ENCODE measurements around the gene TMEM131.
"Not testable (repeated sequence)": the region's sequence is repeated elsewhere in the genome, so short reads cannot be mapped to it uniquely, and the experiment has no call there.

The TMEM131 gene

GRCh38 chr2:97857553-97857952 lies 138.2 kb downstream of the TMEM131 start:
- H3K36me3 ChIP-seq (ENCODE audit: control insufficient read depth, insufficient read depth, low read length) = peaks cover 3% of the 10 kb centered on the region
- H3K9me3 ChIP-seq (ENCODE audit: control insufficient read depth, low read length) = no peaks in the 10 kb centered on the region
- no peaks in the 10 kb centered on the region for H3K4me1 ChIP-seq (ENCODE audit: control insufficient read depth, insufficient read depth, low read length, poor library complexity, severe bottlenecking)
- WGBS, 2 experiments (ENCODE audit: insufficient coverage in 2 of 2) = no CpG with 5 or more reads among the region's 2 CpGs
- no peak overlapping the region for H3K27ac ChIP-seq (ENCODE audit: low read depth, low read length, severe bottlenecking)
- no peak overlapping the region for H3K4me3 ChIP-seq (ENCODE audit: extremely low read depth, insufficient read depth, low read length, poor library complexity, severe bottlenecking)

- not testable (repeated sequence) for H3K4me3 ChIP-seq (ENCODE audit: extremely low read depth, insufficient read depth, low read length, poor library complexity, severe bottlenecking); H3K27ac ChIP-seq (ENCODE audit: low read depth, low read length, severe bottlenecking); H3K4me1 ChIP-seq (ENCODE audit: control insufficient read depth, insufficient read depth, low read length, poor library complexity, severe bottlenecking); H3K36me3 ChIP-seq (ENCODE audit: control insufficient read depth, insufficient read depth, low read length); H3K9me3 ChIP-seq (ENCODE audit: control insufficient read depth, low read length)
- WGBS, 2 experiments (ENCODE audit: insufficient coverage in 2 of 2) = 80 to 100% methylated on average over 1 of the region's 4 CpGs
These were observed 142.7 kb downstream of the TMEM131 start for GRCh38 chr2:97853057-97853456.

- Histone ChIP-seq H3K36me3 (ENCODE audit: control insufficient read depth, insufficient read depth, low read length) (peaks cover 3% of the 10 kb centered on the region), H3K4me3 (ENCODE audit: extremely low read depth, insufficient read depth, low read length, poor library complexity, severe bottlenecking) (no peak overlapping the region), H3K4me1 (ENCODE audit: control insufficient read depth, insufficient read depth, low read length, poor library complexity, severe bottlenecking) (peaks cover 6% of the 10 kb centered on the region), H3K9me3 (ENCODE audit: control insufficient read depth, low read length) (no peaks in the 10 kb centered on the region), H3K27ac (ENCODE audit: low read depth, low read length, severe bottlenecking) (no peak overlapping the region)
- 93 to 98% methylated on average over 5 of the region's 5 CpGs for WGBS, 2 experiments (ENCODE audit: insufficient coverage in 2 of 2)
These were observed 144.6 kb downstream of the TMEM131 start for GRCh38 chr2:97851172-97851571.

GRCh38 chr2:97849881-97850528 lies 145.7 kb downstream of the TMEM131 start:
- H3K36me3 ChIP-seq (ENCODE audit: control insufficient read depth, insufficient read depth, low read length) = peaks cover 3% of the 10 kb centered on the region
- no peak overlapping the region for H3K27ac ChIP-seq (ENCODE audit: low read depth, low read length, severe bottlenecking)
- H3K9me3 ChIP-seq (ENCODE audit: control insufficient read depth, low read length) = no peaks in the 10 kb centered on the region
- peaks cover 6% of the 10 kb centered on the region for H3K4me1 ChIP-seq (ENCODE audit: control insufficient read depth, insufficient read depth, low read length, poor library complexity, severe bottlenecking)
- WGBS, 2 experiments (ENCODE audit: insufficient coverage in 2 of 2) = 100% methylated on average over 1 of the region's 3 CpGs
- H3K4me3 ChIP-seq (ENCODE audit: extremely low read depth, insufficient read depth, low read length, poor library complexity, severe bottlenecking) = no peak overlapping the region

GRCh38 chr2:97848306-97848705 lies 147.4 kb downstream of the TMEM131 start:
- H3K27ac ChIP-seq (ENCODE audit: low read depth, low read length, severe bottlenecking) = no peak overlapping the region
- no peak overlapping the region for H3K4me3 ChIP-seq (ENCODE audit: extremely low read depth, insufficient read depth, low read length, poor library complexity, severe bottlenecking)

GRCh38 chr2:97846716-97847115 lies 149.0 kb downstream of the TMEM131 start:
- not testable (repeated sequence) for H3K27ac ChIP-seq (ENCODE audit: low read depth, low read length, severe bottlenecking); H3K36me3 ChIP-seq (ENCODE audit: control insufficient read depth, insufficient read depth, low read length); H3K4me3 ChIP-seq (ENCODE audit: extremely low read depth, insufficient read depth, low read length, poor library complexity, severe bottlenecking); H3K4me1 ChIP-seq (ENCODE audit: control insufficient read depth, insufficient read depth, low read length, poor library complexity, severe bottlenecking); H3K9me3 ChIP-seq (ENCODE audit: control insufficient read depth, low read length)
- 97 to 100% methylated on average over 4 to 5 of the region's 12 CpGs for WGBS, 2 experiments (ENCODE audit: insufficient coverage in 2 of 2)

More at GRCh38 chr2:97848306-97848705, 147.4 kb downstream of the TMEM131 start:
- Histone ChIP-seq H3K4me1 (ENCODE audit: control insufficient read depth, insufficient read depth, low read length, poor library complexity, severe bottlenecking) (peaks cover 6% of the 10 kb centered on the region), H3K36me3 (ENCODE audit: control insufficient read depth, insufficient read depth, low read length) (no peaks in the 10 kb centered on the region), H3K9me3 (ENCODE audit: control insufficient read depth, low read length) (no peaks in the 10 kb centered on the region)
- no CpG with 5 or more reads among the region's 1 CpG for WGBS, 2 experiments (ENCODE audit: insufficient coverage in 2 of 2)

- Histone ChIP-seq H3K36me3 (ENCODE audit: control insufficient read depth, insufficient read depth, low read length) (peaks cover 2% of the 10 kb centered on the region), H3K27ac (ENCODE audit: low read depth, low read length, severe bottlenecking) (no peak overlapping the region), H3K4me3 (ENCODE audit: extremely low read depth, insufficient read depth, low read length, poor library complexity, severe bottlenecking) (no peak overlapping the region), H3K4me1 (ENCODE audit: control insufficient read depth, insufficient read depth, low read length, poor library complexity, severe bottlenecking) (peaks cover 6% of the 10 kb centered on the region), H3K9me3 (ENCODE audit: control insufficient read depth, low read length) (no peaks in the 10 kb centered on the region)
- WGBS, 2 experiments (ENCODE audit: insufficient coverage in 2 of 2) = 80 to 82% methylated on average over 4 to 6 of the region's 6 CpGs
These were observed 149.9 kb downstream of the TMEM131 start for GRCh38 chr2:97845818-97846217.

- peaks cover 9% of the 10 kb centered on the region for H3K36me3 ChIP-seq (ENCODE audit: control insufficient read depth, insufficient read depth, low read length)
- no peak overlapping the region for H3K27ac ChIP-seq (ENCODE audit: low read depth, low read length, severe bottlenecking)
- no peaks in the 10 kb centered on the region for H3K9me3 ChIP-seq (ENCODE audit: control insufficient read depth, low read length)
- peaks cover 3% of the 10 kb centered on the region for H3K4me1 ChIP-seq (ENCODE audit: control insufficient read depth, insufficient read depth, low read length, poor library complexity, severe bottlenecking)
- no peak overlapping the region for H3K4me3 ChIP-seq (ENCODE audit: extremely low read depth, insufficient read depth, low read length, poor library complexity, severe bottlenecking)
- WGBS, 2 experiments (ENCODE audit: insufficient coverage in 2 of 2) = 64% methylated on average over 2 of the region's 4 CpGs; no CpG with 5 or more reads in 1 of the 2 experiments
These were observed 150.6 kb downstream of the TMEM131 start for GRCh38 chr2:97845133-97845532.

- H3K4me3 ChIP-seq (ENCODE audit: extremely low read depth, insufficient read depth, low read length, poor library complexity, severe bottlenecking) = no peak overlapping the region
- no peaks in the 10 kb centered on the region for H3K4me1 ChIP-seq (ENCODE audit: control insufficient read depth, insufficient read depth, low read length, poor library complexity, severe bottlenecking)
- peaks cover 16% of the 10 kb centered on the region for H3K36me3 ChIP-seq (ENCODE audit: control insufficient read depth, insufficient read depth, low read length)
- no peak overlapping the region for H3K27ac ChIP-seq (ENCODE audit: low read depth, low read length, severe bottlenecking)
- 86% methylated on average over 1 of the region's 2 CpGs; no CpG with 5 or more reads in 1 of the 2 experiments for WGBS, 2 experiments (ENCODE audit: insufficient coverage in 2 of 2)
- H3K9me3 ChIP-seq (ENCODE audit: control insufficient read depth, low read length) = no peaks in the 10 kb centered on the region
These were observed 151.4 kb downstream of the TMEM131 start for GRCh38 chr2:97844311-97844859.

- Histone ChIP-seq H3K4me3 (ENCODE audit: extremely low read depth, insufficient read depth, low read length, poor library complexity, severe bottlenecking) (no peak overlapping the region), H3K27ac (ENCODE audit: low read depth, low read length, severe bottlenecking) (no peak overlapping the region), H3K36me3 (ENCODE audit: control insufficient read depth, insufficient read depth, low read length) (peaks cover 20% of the 10 kb centered on the region), H3K4me1 (ENCODE audit: control insufficient read depth, insufficient read depth, low read length, poor library complexity, severe bottlenecking) (no peaks in the 10 kb centered on the region), H3K9me3 (ENCODE audit: control insufficient read depth, low read length) (no peaks in the 10 kb centered on the region)
- WGBS, 2 experiments (ENCODE audit: insufficient coverage in 2 of 2) = 82 to 92% methylated on average over 6 of the region's 6 CpGs
These were observed 155.6 kb downstream of the TMEM131 start for GRCh38 chr2:97840198-97840597.

GRCh38 chr2:97834610-97835009 lies 161.1 kb downstream of the TMEM131 start:
- H3K27ac ChIP-seq (ENCODE audit: low read depth, low read length, severe bottlenecking) = no peak overlapping the region
- no CpG with 5 or more reads among the region's 1 CpG for WGBS, 2 experiments (ENCODE audit: insufficient coverage in 2 of 2)
- no peaks in the 10 kb centered on the region for H3K9me3 ChIP-seq (ENCODE audit: control insufficient read depth, low read length)
- no peak overlapping the region for H3K4me3 ChIP-seq (ENCODE audit: extremely low read depth, insufficient read depth, low read length, poor library complexity, severe bottlenecking)
- H3K36me3 ChIP-seq (ENCODE audit: control insufficient read depth, insufficient read depth, low read length) = peaks cover 13% of the 10 kb centered on the region
- H3K4me1 ChIP-seq (ENCODE audit: control insufficient read depth, insufficient read depth, low read length, poor library complexity, severe bottlenecking) = no peaks in the 10 kb centered on the region

Measured in mesodermal cell (in vitro differentiated cells).